Osteocyte (in vitro differentiated cells): ENCODE measurements around the gene PSD. TPM values are rescaled to one million over a fixed set of nuclear protein-coding genes. Genes with fewer than 3 reads are reported as not detected.

ENCODE experiments used
- DNase-seq: peaks from one replicate; pipeline ENCODE4 v3.0.0; 2021; ENCODE audit warnings: mixed read lengths; ENCODE audit not compliant: unreplicated experiment; ENCODE audit errors: extremely low spot score
- H3K27ac Mint-ChIP-seq: one replicate; pipeline ENCODE4 v1.8.0; 2021; ENCODE audit warnings: mild to moderate bottlenecking, mixed read lengths; ENCODE audit not compliant: unreplicated experiment
- H3K27me3 Mint-ChIP-seq: one replicate; pipeline ENCODE4 v1.8.0; 2021; ENCODE audit warnings: mixed read lengths; ENCODE audit not compliant: unreplicated experiment
- H3K36me3 Mint-ChIP-seq: one replicate; pipeline ENCODE4 v1.8.0; 2021; ENCODE audit warnings: mixed read lengths; ENCODE audit not compliant: unreplicated experiment
- H3K4me1 Mint-ChIP-seq: one replicate; pipeline ENCODE4 v1.8.0; 2021; ENCODE audit warnings: mixed read lengths; ENCODE audit not compliant: unreplicated experiment
- H3K4me3 Mint-ChIP-seq: one replicate; pipeline ENCODE4 v1.8.0; 2021; ENCODE audit warnings: mild to moderate bottlenecking, moderate library complexity, mixed read lengths; ENCODE audit not compliant: unreplicated experiment
- H3K9me3 Mint-ChIP-seq: one replicate; pipeline ENCODE4 v1.8.0; 2021; ENCODE audit warnings: mixed read lengths; ENCODE audit not compliant: unreplicated experiment
- total RNA-seq: library from RNA; stranded (reverse); gene quantifications from 2 replicates; pipeline ENCODE4 v1.2.1, GENCODE V29; 2021
- TF ChIP-seq, protein P1 (sequence below): fragments of 200-600 bp; sonication (generic); IDR thresholded peaks from 2 replicates; pipeline ENCODE4 v1.5.0; 2021; ENCODE audit warnings: antibody characterized with exemption, mild to moderate bottlenecking, moderate library complexity

PSD gene
- total RNA-seq, 1 donor from 2014 or later: 1.8 TPM

DNA sequence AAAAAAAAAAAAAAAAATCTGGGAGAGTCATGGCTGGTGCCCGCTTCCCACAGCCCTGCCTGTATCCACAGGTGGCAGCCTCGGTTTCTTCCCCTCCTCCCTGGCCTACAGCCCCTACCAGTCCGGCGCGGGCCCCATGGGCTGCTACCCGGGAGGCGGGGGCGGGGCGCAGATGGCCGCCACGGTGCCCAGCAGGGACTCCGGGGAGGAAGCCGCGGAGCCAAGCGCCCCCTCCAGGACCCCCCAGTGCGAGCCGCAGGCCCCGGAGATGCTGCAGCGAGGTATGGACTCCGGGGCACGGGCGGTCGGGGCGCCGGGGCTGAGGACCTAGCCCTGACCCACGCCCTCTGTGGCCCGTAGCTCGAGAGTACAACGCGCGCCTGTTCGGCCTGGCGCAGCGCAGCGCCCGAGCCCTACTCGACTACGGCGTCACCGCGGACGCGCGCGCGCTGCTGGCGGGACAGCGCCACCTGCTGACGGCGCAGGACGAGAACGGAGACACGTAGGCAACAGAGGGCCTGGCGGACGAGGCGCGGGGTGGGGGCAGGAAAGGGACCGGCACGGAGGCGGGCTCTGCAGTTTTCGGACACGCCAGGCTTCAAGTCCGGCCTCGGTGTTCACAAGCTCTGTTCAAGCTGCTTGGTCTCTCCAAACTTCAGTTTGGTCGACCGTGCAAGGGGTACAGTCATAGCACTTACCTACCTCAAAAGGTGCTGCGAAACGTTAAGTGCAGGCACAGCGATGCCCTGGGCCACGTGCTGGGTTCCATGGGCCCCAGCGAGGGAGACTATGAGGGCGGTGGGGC, 19.2 kb downstream of the PSD start:
- Mint-ChIP-seq H3K4me1 (peaks cover 29% of the 10 kb centered on the region), H3K4me3 (peak overlapping the region; percentile 67), H3K27ac (peak overlapping the region; percentile 75), H3K36me3 (peaks cover 4% of the 10 kb centered on the region), H3K9me3 (no peaks in the 10 kb centered on the region), H3K27me3 (no peaks in the 10 kb centered on the region)
- TF ChIP-seq, protein P1, sequence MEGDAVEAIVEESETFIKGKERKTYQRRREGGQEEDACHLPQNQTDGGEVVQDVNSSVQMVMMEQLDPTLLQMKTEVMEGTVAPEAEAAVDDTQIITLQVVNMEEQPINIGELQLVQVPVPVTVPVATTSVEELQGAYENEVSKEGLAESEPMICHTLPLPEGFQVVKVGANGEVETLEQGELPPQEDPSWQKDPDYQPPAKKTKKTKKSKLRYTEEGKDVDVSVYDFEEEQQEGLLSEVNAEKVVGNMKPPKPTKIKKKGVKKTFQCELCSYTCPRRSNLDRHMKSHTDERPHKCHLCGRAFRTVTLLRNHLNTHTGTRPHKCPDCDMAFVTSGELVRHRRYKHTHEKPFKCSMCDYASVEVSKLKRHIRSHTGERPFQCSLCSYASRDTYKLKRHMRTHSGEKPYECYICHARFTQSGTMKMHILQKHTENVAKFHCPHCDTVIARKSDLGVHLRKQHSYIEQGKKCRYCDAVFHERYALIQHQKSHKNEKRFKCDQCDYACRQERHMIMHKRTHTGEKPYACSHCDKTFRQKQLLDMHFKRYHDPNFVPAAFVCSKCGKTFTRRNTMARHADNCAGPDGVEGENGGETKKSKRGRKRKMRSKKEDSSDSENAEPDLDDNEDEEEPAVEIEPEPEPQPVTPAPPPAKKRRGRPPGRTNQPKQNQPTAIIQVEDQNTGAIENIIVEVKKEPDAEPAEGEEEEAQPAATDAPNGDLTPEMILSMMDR: peak; percentile 99
- peak; percentile 96 for DNase-seq

DNA sequence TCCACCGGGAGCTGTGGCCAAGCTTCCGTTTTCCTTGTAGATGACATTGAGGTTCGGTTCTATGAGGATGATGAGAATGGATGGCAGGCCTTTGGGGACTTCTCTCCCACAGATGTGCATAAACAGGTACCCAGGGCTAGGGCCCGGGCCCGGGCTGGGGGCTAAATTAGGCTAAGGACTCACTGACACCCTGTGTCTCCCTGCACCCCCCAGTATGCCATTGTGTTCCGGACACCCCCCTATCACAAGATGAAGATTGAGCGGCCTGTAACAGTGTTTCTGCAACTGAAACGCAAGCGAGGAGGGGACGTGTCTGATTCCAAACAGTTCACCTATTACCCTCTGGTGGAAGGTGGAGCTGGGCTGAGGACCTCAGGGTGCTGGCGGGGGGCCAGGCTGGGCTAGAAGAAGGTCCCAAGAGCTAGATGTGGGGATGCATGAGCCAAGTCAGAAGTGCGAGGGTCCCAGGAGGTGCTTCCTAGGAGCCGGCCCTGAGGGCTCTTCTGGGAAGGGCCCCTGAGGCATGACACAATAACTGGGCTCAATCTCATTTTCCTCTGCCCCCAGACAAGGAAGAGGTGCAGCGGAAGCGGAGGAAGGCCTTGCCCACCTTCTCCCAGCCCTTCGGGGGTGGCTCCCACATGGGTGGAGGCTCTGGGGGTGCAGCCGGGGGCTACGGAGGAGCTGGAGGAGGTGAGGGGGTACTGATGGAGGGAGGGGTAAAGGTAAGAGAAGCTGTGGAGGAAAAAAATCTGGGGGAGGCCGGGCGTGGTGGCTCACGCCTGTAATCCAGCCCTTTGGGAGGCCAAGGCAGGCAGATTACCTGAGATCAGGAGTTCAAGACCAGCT, 20.2 kb downstream of the PSD start:
- peak overlapping the region; percentile 60 for H3K27ac Mint-ChIP-seq
- H3K36me3 Mint-ChIP-seq: peaks cover 4% of the 10 kb centered on the region
- H3K4me3 Mint-ChIP-seq: peak overlapping the region; percentile 67
- H3K9me3 Mint-ChIP-seq: no peaks in the 10 kb centered on the region
- DNase-seq: peak; percentile 70
- H3K27me3 Mint-ChIP-seq: no peaks in the 10 kb centered on the region
- H3K4me1 Mint-ChIP-seq: peaks cover 32% of the 10 kb centered on the region
- TF ChIP-seq, protein P1: no peak

DNA sequence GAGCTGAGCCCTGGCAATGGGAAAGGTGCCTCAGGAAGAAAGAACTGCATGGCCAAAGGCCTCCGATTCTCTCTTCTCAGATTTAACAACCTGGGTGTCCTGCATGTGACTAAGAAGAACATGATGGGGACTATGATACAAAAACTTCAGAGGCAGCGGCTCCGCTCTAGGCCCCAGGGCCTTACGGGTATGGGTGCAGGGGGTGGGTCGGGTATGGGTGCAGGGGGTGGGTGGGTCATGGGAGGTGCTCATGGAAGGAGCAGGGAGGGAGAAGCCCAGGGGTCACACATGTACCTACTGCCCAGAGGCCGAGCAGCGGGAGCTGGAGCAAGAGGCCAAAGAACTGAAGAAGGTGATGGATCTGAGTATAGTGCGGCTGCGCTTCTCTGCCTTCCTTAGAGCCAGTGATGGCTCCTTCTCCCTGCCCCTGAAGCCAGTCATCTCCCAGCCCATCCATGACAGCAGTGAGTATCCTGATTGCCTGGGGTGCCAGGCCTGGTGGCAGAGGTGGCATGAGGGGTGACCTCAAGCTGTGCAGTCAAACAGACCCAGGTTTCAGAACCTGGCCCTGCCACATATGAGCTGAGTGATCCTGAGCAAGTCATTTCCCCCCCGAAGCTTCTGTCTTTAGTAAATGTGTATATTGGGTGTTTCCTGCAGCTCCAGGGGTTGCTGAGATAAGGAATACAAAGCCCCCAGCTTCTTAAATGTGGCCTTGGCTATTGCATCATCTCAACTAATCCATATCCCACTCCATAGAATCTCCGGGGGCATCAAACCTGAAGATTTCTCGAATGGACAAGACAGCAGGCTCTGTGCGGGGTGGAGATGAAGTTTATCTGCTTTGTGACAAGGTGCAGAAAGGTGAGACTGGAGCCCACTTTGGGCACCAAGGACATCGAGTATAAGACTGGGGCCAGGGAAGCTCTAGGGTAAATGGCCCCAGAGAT, 21.1 kb downstream of the PSD start:
- TF ChIP-seq, protein P1: no peak
- Mint-ChIP-seq H3K4me1 (peaks cover 37% of the 10 kb centered on the region), H3K36me3 (peaks cover 4% of the 10 kb centered on the region), H3K4me3 (peak overlapping the region; percentile 87), H3K27ac (no peak overlapping the region), H3K27me3 (no peaks in the 10 kb centered on the region), H3K9me3 (no peaks in the 10 kb centered on the region)
- no peak for DNase-seq

DNA sequence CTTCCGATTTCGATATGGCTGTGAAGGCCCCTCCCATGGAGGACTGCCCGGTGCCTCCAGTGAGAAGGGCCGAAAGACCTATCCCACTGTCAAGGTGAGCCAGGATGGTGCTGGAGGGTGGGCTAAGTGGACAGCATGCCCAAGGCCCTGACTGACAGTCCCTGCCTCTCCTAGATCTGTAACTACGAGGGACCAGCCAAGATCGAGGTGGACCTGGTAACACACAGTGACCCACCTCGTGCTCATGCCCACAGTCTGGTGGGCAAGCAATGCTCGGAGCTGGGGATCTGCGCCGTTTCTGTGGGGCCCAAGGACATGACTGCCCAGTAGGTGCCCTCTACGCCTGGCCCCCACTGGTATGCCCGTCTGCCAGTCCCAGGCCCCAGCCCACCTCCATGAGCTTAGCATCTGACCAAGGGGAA, 21.8 kb downstream of the PSD start:
- TF ChIP-seq, protein P1: no peak
- Mint-ChIP-seq H3K9me3 (no peaks in the 10 kb centered on the region), H3K36me3 (peaks cover 4% of the 10 kb centered on the region), H3K4me1 (peaks cover 37% of the 10 kb centered on the region), H3K4me3 (peak overlapping the region; percentile 87), H3K27me3 (no peaks in the 10 kb centered on the region), H3K27ac (peak overlapping the region; percentile 81)
- peak; percentile 76 for DNase-seq
